ENCODE measurements around the gene PCA3. TPM values are rescaled to one million over a fixed set of nuclear protein-coding genes. Genes with fewer than 3 reads are reported as not detected.
A peak's percentile ranks its signal among the peaks of the same experiment; 100 is the strongest.

PCA3 gene
- total and polyA plus RNA-seq, 10 of the 15 experiments (the other 5 are each of a cell fraction or from before 2014, with no cell fraction given): 0.05 TPM; not detected in 9

- intact Hi-C loops (cut with micrococcal nuclease; ENCODE audit: unreplicated experiment): no loop called here
- no peaks in the 10 kb centered on the region for H3K79me2 ChIP-seq (ENCODE audit: control insufficient read depth, insufficient read depth, low read length)
- H2AFZ ChIP-seq (ENCODE audit: control insufficient read depth, low read depth, low read length): no peak overlapping the region
- no TSS peak for BruUV-seq (replicated peaks)
- H3K27ac ChIP-seq (ENCODE audit: control insufficient read depth, insufficient read depth): no peak overlapping the region
- H3K36me3 ChIP-seq (ENCODE audit: control insufficient read depth in 2 of 2, insufficient read depth in 2 of 2, low read length in 1 of 2): no peaks in the 10 kb centered on the region
- no peaks in the 10 kb centered on the region; the same call in 2 of the 3 replicates for H3K9me3 ChIP-seq (replicated peaks; ENCODE audit: control insufficient read depth, insufficient read depth, low read length)
- no peak for FAIRE-seq
- CTCF ChIA-PET: no interaction called here
- TF ChIP-seq CBX5 (IDR thresholded peaks at IDR 0.05; ENCODE audit: low read depth) (no peak), CHD2 (IDR thresholded peaks at IDR 0.05; ENCODE audit: borderline replicate concordance, low read depth, low read length) (no peak), BHLHE40 (IDR thresholded peaks at IDR 0.05; ENCODE audit: borderline replicate concordance in 1 of 2, low read depth in 2 of 2, low read length in 1 of 2) (no peak), TCF7 (IDR thresholded peaks at IDR 0.05; ENCODE audit: borderline replicate concordance) (no peak)
- no peaks in the 10 kb centered on the region for H4K20me1 ChIP-seq (ENCODE audit: control insufficient read depth, insufficient read depth)
- POLR2A ChIA-PET: no interaction called here
- in situ Hi-C loops (cut with MboI): no loop called here
- DNase-seq (ENCODE audit: low read depth, low spot score): no peak
- H3K4me3 ChIP-seq: no peak overlapping the region
- no peak overlapping the region for H3K4me2 ChIP-seq (ENCODE audit: control insufficient read depth, insufficient read depth)
- 2% methylated on average over 3 of the region's 3 CpGs for WGBS (ENCODE audit: insufficient coverage, insufficient replicate concordance, low lambda C conversion rate, missing lambda C conversion rate)
- RAD21 ChIA-PET (ENCODE audit: unreplicated experiment): no interaction called here
- SMC1A ChIA-PET (ENCODE audit: uncharacterized antibody, unreplicated experiment): no interaction called here
- no peak overlapping the region for H3K9ac ChIP-seq (ENCODE audit: control insufficient read depth, insufficient read depth, low read length)
- H3K27me3 ChIP-seq (replicated peaks in 1 of 2; ENCODE audit: control insufficient read depth in 2 of 2, insufficient read depth in 2 of 2, low read length in 1 of 2): peaks cover 0 to 3% of the 10 kb centered on the region in 2 experiments; a peak in 2 of 4 replicates
- H3K4me1 ChIP-seq (ENCODE audit: control insufficient read depth, insufficient read depth, low read length): no peaks in the 10 kb centered on the region
- no peak for ATAC-seq
Measured at GRCh38 chr9:76743931-76744330, 20.3 kb upstream of the PCA3 start.

- H3K4me3 ChIP-seq: no peak overlapping the region
- H3K27ac ChIP-seq (ENCODE audit: control insufficient read depth, insufficient read depth): no peak overlapping the region
- ChIA-PET SMC1A (ENCODE audit: uncharacterized antibody, unreplicated experiment) (no interaction called here), RAD21 (ENCODE audit: unreplicated experiment) (no interaction called here), CTCF (no interaction called here), POLR2A (no interaction called here)
- TF ChIP-seq IRF4 (IDR thresholded peaks at IDR 0.05; ENCODE audit: low read depth, low read length): 0 out of 2 replicates have a peak, but pooled peaks have one; percentile 22
- 0 out of 2 replicates have a peak, but pooled peaks have one; percentile 30 for TF ChIP-seq TCF7 (IDR thresholded peaks at IDR 0.05; ENCODE audit: borderline replicate concordance)
- TF ChIP-seq FOS (IDR thresholded peaks at IDR 0.05; ENCODE audit: borderline replicate concordance, extremely low read depth, insufficient read length): no peak
- no peak overlapping the region for H2AFZ ChIP-seq (ENCODE audit: control insufficient read depth, low read depth, low read length)
- H3K9me3 ChIP-seq (replicated peaks; ENCODE audit: control insufficient read depth, insufficient read depth, low read length): no peaks in the 10 kb centered on the region; the same call in 2 of the 3 replicates
- H3K79me2 ChIP-seq (ENCODE audit: control insufficient read depth, insufficient read depth, low read length): no peaks in the 10 kb centered on the region
- intact Hi-C loops (cut with micrococcal nuclease; ENCODE audit: unreplicated experiment) (no loop called here), in situ Hi-C loops (cut with MboI) (no loop called here)
- H3K36me3 ChIP-seq (ENCODE audit: control insufficient read depth in 2 of 2, insufficient read depth in 2 of 2, low read length in 1 of 2): no peaks in the 10 kb centered on the region
- ATAC-seq: no peak
- no TSS peak for BruUV-seq (replicated peaks)
- H3K4me2 ChIP-seq (ENCODE audit: control insufficient read depth, insufficient read depth): no peak overlapping the region
- 15% methylated on average over 3 of the region's 3 CpGs for WGBS (ENCODE audit: insufficient coverage, insufficient replicate concordance, low lambda C conversion rate, missing lambda C conversion rate)
- no peak for FAIRE-seq
- DNase-seq (ENCODE audit: low read depth, low spot score): no peak
- H3K4me1 ChIP-seq (ENCODE audit: control insufficient read depth, insufficient read depth, low read length): no peaks in the 10 kb centered on the region
- H3K9ac ChIP-seq (ENCODE audit: control insufficient read depth, insufficient read depth, low read length): no peak overlapping the region
- no peaks in the 10 kb centered on the region for H4K20me1 ChIP-seq (ENCODE audit: control insufficient read depth, insufficient read depth)
- peaks cover 0 to 3% of the 10 kb centered on the region in 2 experiments; a peak in 2 of 4 replicates for H3K27me3 ChIP-seq (replicated peaks in 1 of 2; ENCODE audit: control insufficient read depth in 2 of 2, insufficient read depth in 2 of 2, low read length in 1 of 2)
Measured at GRCh38 chr9:76744336-76744735, 19.9 kb upstream of the PCA3 start.

Data from GM12878 (cell line).